ENCODE results near the gene TMOD1. TPM values are rescaled to one million over a fixed set of nuclear protein-coding genes. Genes with fewer than 3 reads are reported as not detected.
"Not testable (repeated sequence)": the region's sequence is repeated elsewhere in the genome, so short reads cannot be mapped to it uniquely, and the experiment has no call there.

TMOD1 gene
- total RNA-seq, 3 donors from 2014 or later: 0.71 to 1.2 (median 0.96) TPM

DNA sequence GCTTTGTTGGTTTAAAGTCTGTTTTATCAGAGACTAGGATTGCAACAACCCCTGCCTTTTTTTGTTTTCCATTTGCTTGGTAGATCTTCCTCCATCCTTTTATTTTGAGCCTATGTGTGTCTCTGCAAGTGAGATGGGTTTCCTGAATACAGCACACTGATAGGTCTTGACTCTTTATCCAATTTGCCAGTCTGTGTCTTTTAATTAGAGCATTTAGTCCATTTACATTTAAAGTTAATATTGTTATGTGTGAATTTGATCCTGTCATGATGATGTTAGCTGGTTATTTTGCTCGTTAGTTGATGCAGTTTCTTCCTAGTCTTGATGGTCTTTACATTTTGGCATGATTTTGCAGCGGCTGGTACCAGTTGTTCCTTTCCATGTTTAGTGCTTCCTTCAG lies 83.3 kb downstream of the TMOD1 start:
- not testable (repeated sequence) for H3K9me3 Mint-ChIP-seq; DNase-seq; H3K27me3 Mint-ChIP-seq (ENCODE audit: low read depth); H3K36me3 Mint-ChIP-seq (ENCODE audit: insufficient read depth); ATAC-seq; H3K4me1 Mint-ChIP-seq (ENCODE audit: low read depth); H3K4me3 Mint-ChIP-seq

DNA sequence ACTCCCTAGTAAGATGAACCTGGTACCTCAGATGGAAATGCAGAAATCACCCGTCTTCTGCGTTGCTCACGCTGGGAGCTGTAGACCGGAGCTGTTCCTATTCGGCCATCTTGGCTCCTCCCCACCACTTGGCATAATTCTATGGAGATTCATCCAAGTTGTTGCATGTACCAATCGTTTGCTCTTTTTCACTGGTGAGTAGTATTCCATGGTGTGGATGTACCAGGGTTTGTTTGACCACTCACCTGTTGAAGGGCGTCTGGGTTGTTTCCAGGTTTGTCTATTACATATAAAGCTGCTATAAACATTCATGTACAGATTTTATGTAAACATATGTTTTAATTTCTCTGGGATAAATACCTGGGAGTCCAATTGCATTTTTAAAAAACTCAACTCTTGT lies 85.4 kb downstream of the TMOD1 start:
- H3K4me1 Mint-ChIP-seq (ENCODE audit: low read depth); H3K9me3 Mint-ChIP-seq; H3K4me3 Mint-ChIP-seq; H3K36me3 Mint-ChIP-seq (ENCODE audit: insufficient read depth); H3K27me3 Mint-ChIP-seq (ENCODE audit: low read depth); ATAC-seq; DNase-seq: not testable (repeated sequence)

DNA sequence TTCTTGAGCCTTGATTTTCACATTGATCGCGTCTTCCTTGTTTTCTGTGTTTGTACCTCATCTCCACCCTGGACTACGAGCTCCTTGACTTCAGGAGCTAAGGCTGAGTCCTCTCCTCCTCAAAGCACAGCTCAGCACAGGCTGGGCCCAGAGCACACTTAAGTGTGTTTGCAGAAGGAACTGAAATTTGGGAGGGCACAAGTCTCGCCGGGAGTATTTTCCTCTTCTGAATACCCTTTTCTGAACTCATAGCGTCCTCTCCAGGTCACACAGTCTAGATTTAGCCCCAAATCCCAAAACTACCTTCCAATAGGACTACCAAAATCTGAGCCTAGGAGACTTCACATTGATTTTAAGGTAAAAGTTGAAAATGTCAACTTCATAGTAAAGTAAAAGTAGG lies 90.1 kb downstream of the TMOD1 start:
- H3K4me1 Mint-ChIP-seq (ENCODE audit: low read depth): no peaks in the 10 kb centered on the region
- no peak for ATAC-seq
- H3K27me3 Mint-ChIP-seq (ENCODE audit: low read depth): peaks cover 7% of the 10 kb centered on the region
- H3K36me3 Mint-ChIP-seq (ENCODE audit: insufficient read depth): peaks cover 2% of the 10 kb centered on the region
- no peak overlapping the region for H3K4me3 Mint-ChIP-seq
- no peak for DNase-seq
- no peaks in the 10 kb centered on the region for H3K9me3 Mint-ChIP-seq

DNA sequence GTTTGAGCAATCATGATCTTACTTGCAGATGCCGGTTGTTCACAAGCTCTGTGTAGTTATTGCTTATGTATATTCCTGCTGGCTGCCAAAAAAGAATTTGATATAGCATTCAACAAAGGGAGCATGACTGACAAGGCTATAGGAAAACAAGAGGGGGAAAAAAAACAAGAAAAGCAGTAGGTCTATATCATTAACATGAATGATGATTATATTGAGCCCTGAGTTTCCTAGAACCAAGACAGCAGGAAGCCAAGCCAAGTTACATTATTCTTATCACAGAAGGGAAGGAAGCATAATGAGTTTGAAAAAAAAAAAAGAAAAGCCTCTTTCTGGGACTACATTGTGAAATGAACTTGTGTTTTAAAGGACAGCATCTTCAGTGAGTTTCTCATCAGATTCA lies 90.7 kb downstream of the TMOD1 start:
- H3K4me3 Mint-ChIP-seq: no peak overlapping the region
- H3K36me3 Mint-ChIP-seq (ENCODE audit: insufficient read depth): peaks cover 1% of the 10 kb centered on the region
- DNase-seq (no peak), ATAC-seq (no peak)
- peaks cover 7% of the 10 kb centered on the region for H3K27me3 Mint-ChIP-seq (ENCODE audit: low read depth)
- no peaks in the 10 kb centered on the region for H3K9me3 Mint-ChIP-seq
- H3K4me1 Mint-ChIP-seq (ENCODE audit: low read depth): no peaks in the 10 kb centered on the region

DNA sequence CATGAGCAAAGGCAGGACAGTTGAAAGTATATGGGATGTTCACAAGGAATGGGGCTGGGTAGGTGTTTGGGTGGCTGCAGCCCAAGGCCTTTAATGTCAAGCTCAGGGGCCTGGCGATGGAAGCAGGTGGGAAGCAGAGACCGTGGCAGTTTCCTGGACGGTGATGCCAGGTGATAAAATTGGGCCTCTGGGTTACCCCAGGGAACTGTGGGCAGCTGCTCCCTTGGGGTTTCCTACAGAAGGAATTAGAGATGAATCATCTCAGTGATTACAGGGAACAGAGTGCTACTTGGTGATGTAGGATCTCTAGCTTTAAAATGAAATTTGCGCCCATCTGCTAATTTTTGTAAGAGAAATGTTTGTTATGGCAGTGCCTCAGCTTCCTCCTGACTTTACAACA lies 92.5 kb downstream of the TMOD1 start:
- ATAC-seq: no peak
- no peaks in the 10 kb centered on the region for H3K9me3 Mint-ChIP-seq

DNA sequence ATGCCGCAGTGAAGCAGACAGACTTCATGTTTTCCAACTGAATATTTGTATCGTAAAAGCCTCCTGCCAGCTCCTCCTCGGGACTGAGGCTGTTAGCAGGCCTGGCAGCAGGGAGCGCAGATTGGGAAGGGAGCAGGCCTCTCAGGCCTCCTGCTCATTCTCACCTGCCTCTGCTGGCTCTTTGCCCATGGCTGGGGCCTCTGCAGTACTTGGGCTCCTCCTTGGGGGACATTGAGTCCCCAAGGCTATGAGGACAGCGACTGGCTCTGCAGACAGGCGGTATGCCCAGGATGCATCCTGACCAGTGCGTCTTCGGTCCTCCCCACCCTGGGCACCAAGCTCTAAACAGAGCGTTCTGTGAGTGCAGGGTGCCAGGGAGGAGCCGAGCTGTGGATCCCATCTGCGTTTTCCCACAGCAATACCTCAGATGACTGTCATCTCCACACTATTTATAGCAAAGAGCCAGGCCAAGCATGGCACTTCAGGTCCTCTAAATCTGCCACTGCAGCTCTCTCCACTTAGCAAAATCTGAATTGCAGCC lies 93.0 kb downstream of the TMOD1 start:
- ATAC-seq (no peak), DNase-seq (no peak)
- H3K9me3 Mint-ChIP-seq: no peaks in the 10 kb centered on the region
- H3K36me3 Mint-ChIP-seq (ENCODE audit: insufficient read depth): no peaks in the 10 kb centered on the region
- peaks cover 3% of the 10 kb centered on the region for H3K27me3 Mint-ChIP-seq (ENCODE audit: low read depth)
- no peak overlapping the region for H3K4me3 Mint-ChIP-seq
- H3K4me1 Mint-ChIP-seq (ENCODE audit: low read depth): peaks cover 6% of the 10 kb centered on the region

More for the DNA sequence above, 92.5 kb downstream of the TMOD1 start:
- no peak for DNase-seq
- Mint-ChIP-seq H3K36me3 (ENCODE audit: insufficient read depth) (no peaks in the 10 kb centered on the region), H3K4me3 (no peak overlapping the region), H3K27me3 (ENCODE audit: low read depth) (peaks cover 3% of the 10 kb centered on the region), H3K4me1 (ENCODE audit: low read depth) (peaks cover 6% of the 10 kb centered on the region)

DNA sequence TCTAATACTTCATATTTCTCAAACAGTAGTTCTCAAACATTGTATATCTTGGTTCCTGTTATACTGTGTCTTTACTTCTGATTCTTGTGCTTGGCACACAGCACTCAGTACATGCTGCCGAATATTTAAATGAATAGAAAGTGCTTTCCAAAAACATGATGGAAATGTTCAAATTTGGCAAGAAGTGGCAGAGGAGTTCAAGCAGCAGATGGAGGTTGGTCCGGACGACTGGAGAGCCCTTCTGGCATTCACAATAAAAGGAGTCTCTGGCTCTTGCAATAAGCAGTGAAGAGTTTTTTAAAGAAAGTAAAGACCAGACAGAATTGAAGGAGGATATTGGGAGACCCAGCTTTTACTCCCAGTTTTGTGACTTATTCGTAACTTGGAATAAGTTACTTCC lies 95.4 kb downstream of the TMOD1 start:
- Mint-ChIP-seq H3K36me3 (ENCODE audit: insufficient read depth) (peaks cover 13% of the 10 kb centered on the region), H3K27me3 (ENCODE audit: low read depth) (no peaks in the 10 kb centered on the region), H3K9me3 (no peaks in the 10 kb centered on the region), H3K4me1 (ENCODE audit: low read depth) (peaks cover 6% of the 10 kb centered on the region), H3K4me3 (no peak overlapping the region)
- DNase-seq (no peak), ATAC-seq (no peak)

DNA sequence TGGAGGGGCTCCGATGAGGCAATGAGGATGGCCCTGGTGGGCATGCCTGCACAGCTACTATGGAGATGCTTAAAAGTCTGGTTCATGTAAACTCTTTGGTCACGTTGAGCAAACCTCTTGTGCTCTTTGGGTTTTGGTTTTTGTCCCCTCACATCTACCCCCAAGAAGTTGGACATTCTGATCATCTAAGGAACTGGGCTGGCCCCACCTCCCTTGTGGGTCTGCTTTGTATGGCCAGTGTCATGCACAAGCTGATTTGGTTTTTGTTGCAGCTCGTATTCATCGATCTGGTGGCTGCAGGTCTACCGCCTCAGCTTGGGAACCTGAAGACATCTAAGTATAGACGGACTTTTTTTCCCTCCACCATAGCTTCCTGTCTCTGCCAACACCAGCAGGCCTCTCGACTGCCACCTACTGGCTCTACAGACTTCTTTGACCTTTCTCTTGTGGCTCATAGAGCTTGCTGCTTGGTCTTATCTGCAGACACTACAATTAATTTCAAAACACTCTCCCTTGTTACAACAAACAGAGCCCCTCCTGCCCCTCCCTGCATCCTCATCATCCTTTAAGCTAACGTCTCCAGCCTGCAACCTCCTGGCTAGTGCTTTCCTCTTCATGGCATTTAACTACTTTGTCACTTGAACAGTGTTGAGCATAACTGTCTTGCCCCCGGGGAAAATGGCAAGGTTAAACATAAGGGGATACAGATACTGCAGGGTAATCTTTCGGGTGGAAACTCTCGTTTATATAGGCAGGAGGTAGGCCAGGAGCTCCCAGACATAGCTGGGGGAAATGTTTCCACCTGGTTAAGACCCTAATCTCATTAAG lies 97.2 kb downstream of the TMOD1 start:
- no peaks in the 10 kb centered on the region for H3K9me3 Mint-ChIP-seq
- H3K4me1 Mint-ChIP-seq (ENCODE audit: low read depth): peaks cover 6% of the 10 kb centered on the region
- no peaks in the 10 kb centered on the region for H3K27me3 Mint-ChIP-seq (ENCODE audit: low read depth)
- peak; percentile 84 to 90 for ATAC-seq
- H3K36me3 Mint-ChIP-seq (ENCODE audit: insufficient read depth): peaks cover 24% of the 10 kb centered on the region
- H3K4me3 Mint-ChIP-seq: no peak overlapping the region
- peak; percentile 55 for DNase-seq

DNA sequence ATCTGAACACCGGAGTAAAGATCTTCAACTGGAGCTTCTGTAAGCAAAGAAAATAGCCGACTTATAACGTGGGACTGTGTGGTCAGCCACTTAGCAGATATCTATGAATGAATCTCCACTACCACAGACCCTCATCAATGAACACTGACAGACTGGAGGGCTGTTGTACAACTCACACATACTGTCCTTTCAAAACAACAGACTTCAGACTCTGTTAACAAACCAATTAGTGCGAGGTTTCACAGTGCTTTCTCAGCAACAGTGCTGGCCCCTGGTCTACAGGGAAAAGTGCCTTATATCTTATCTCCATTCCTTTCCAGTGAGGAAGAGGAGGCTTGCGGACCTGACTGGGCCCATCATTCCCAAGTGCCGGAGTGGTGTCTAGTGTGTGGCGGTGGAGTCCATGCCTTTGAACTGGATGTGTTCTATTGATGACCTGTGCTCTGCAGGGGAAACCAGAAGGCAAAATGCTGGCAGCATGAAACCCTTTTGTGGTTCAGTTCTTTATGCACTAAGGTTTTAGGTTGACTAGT lies 97.9 kb downstream of the TMOD1 start:
- no peaks in the 10 kb centered on the region for H3K9me3 Mint-ChIP-seq
- H3K4me3 Mint-ChIP-seq: no peak overlapping the region
- H3K4me1 Mint-ChIP-seq (ENCODE audit: low read depth): peaks cover 6% of the 10 kb centered on the region
- H3K36me3 Mint-ChIP-seq (ENCODE audit: insufficient read depth): peaks cover 24% of the 10 kb centered on the region
- ATAC-seq: no peak
- DNase-seq: no peak
- no peaks in the 10 kb centered on the region for H3K27me3 Mint-ChIP-seq (ENCODE audit: low read depth)

DNA sequence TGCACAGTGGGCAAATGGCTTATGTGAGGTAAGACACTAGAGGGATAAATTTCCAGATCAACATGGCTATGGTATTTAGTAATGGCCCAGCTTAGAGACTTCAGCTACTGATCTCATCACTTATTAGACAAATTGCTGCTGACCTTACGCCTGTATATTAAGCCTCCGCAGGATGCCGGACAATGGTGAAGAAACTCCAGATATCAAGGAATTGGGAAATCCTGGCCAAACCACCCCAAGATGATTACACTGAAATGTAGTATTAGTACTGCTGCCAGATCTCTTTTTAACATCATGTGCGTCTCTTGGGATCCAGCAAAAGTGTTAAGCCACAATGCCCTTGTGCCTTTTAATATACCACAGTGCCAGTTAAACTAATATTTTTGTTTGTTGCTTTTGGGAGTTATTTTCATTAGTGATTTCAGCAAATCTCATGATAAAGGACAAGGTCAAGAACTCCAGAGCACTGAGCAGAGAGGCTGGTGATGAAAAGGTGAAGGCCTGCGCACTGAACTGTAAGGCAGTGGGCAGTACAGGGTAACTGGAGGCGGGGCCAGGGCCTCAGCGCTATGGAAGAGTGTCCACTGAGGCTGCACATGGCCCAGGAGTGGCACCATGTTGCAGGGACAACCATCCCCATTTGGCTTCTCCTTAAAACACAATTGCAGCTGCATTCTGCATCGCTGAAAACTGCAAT lies 99.2 kb downstream of the TMOD1 start:
- no peak overlapping the region for H3K4me3 Mint-ChIP-seq

DNA sequence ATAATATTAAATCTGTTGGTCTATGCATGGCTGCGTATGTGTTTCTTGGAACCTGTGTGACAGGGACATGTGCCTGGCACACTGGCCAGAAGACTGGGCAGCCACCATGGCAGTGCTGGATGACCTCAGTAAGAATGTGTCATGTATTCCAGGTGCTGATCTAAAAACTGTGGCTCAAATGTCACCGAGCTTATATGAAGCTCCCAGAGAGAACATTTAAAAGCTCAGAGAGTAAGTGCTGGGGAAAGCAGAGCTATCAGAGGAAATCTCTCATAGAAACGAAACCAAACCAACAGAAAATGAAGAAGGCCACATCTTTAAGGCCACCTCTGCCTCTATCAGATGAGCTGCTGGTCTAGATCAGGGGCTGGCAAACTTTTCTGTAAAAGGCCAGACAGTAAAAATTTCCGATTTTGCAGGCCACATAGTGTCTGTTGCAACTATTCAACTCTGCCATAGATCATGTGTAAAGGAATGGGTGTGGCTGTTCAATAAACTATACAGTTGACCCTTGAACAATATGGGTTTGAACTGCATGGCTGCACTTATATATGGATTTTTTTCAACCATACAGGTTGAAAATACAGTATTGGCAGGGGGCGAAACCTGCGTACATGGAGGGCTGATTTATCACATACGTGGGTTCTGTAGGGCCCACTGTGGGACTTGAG lies 99.9 kb downstream of the TMOD1 start:
- ATAC-seq: no peak
- Mint-ChIP-seq H3K4me3 (no peak overlapping the region), H3K4me1 (ENCODE audit: low read depth) (peaks cover 6% of the 10 kb centered on the region), H3K9me3 (no peaks in the 10 kb centered on the region), H3K36me3 (ENCODE audit: insufficient read depth) (peaks cover 24% of the 10 kb centered on the region), H3K27me3 (ENCODE audit: low read depth) (no peaks in the 10 kb centered on the region)
- no peak for DNase-seq

More for the DNA sequence above, 99.2 kb downstream of the TMOD1 start:
- Mint-ChIP-seq H3K9me3 (no peaks in the 10 kb centered on the region), H3K36me3 (ENCODE audit: insufficient read depth) (peaks cover 24% of the 10 kb centered on the region), H3K4me1 (ENCODE audit: low read depth) (peaks cover 6% of the 10 kb centered on the region), H3K27me3 (ENCODE audit: low read depth) (no peaks in the 10 kb centered on the region)
- DNase-seq: no peak
- ATAC-seq: no peak

DNA sequence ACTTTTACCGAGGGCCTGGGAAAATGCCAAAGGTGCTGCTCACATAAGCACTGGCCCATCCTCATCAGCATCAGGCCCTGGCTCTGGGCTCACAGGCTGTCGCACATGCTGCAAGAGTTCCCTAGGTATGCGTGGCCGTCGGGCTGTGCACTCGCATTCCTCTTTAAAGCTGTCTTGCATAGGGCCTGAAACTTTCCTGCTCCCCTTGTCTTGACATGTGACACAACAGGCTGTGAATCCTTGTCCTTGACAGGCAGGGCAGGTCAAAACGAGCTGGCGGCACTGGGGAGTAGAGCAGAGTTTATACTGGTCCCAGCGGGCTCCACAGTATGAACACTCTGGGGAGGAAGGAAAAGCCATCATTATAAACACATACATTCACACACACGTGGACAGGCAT lies 101.0 kb downstream of the TMOD1 start:
- Mint-ChIP-seq H3K27me3 (ENCODE audit: low read depth) (no peaks in the 10 kb centered on the region), H3K9me3 (no peaks in the 10 kb centered on the region), H3K36me3 (ENCODE audit: insufficient read depth) (peaks cover 27% of the 10 kb centered on the region), H3K4me1 (ENCODE audit: low read depth) (peaks cover 6% of the 10 kb centered on the region), H3K4me3 (no peak overlapping the region)
- no peak for DNase-seq
- ATAC-seq: no peak

DNA sequence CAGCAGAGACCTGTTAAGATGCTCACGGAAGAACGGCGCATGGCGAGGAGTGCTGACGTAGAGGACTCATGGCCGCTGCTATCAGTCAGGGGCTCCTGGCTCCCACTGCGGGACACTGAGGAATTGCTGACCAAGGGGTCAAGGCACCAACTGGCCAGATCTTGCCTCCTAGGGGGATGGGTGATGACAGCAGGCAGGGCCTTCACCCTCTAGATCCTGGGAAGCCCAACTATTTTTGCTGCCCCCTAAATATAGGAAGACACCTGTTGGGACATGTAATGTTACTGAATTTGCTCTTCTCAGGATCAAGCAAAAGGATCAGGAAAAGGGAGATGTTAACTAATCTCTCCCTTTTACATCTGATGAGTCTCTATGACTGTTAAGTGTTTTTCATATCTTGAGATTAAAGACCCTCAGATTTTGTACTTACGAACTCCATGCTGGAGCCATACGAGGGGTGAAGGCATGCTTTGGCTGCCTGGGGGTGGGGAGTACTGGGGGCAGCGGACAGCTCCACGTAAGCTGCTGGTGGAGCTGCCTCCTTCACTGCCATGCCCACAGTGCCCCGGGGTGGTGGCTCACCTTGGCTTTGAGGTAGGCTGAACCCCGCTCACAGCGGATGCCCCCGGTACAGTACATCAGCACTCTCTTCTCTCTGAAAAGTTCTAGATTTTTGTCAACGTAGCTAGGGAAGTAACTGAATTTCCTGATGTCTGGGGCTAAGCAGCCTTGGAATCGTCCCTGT lies 103.6 kb downstream of the TMOD1 start:
- Mint-ChIP-seq H3K27me3 (ENCODE audit: low read depth) (no peaks in the 10 kb centered on the region), H3K4me1 (ENCODE audit: low read depth) (no peaks in the 10 kb centered on the region), H3K4me3 (no peak overlapping the region), H3K9me3 (no peaks in the 10 kb centered on the region), H3K36me3 (ENCODE audit: insufficient read depth) (peaks cover 28% of the 10 kb centered on the region)
- DNase-seq: no peak
- no peak for ATAC-seq

Measured in activated T-cell treated with anti-CD3 and anti-CD28 coated beads, Interleukin-2, amount 50 U/mL, for 4 hours (primary cell).